DMS 273 (cell line): ENCODE data around the gene PROKR1.
"Not testable (repeated sequence)": the region's sequence is repeated elsewhere in the genome, so short reads cannot be mapped to it uniquely, and the experiment has no call there.

ENCODE experiments used
- DNase-seq: peaks from one replicate; lab custom pipeline; 2025; ENCODE audit not compliant: unreplicated experiment; lab: John Stamatoyannopoulos, UW

The PROKR1 gene

DNA sequence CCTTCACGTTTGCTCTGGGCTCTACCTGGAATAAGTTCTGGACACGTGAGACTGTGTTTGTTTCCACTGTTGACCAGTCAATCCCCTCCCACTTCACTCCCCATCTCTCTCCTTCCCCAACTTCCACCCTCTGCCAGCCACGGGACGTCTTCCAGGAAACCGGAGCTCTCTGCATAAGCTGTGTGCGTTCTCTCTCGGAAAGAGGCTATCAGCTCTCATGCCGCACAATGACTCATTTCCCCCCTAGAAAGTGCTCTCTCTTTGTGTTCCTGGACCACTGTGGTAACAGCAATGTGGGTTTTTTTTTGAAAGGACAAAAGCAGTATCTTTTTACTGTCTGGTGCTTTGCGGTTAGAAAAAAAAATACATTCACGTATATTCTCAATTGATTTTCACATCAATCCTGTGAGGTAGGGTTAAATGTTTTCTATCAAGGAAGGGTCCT is 10.2 kb downstream of the PROKR1 start:
- DNase-seq = peak; percentile 23

DNA sequence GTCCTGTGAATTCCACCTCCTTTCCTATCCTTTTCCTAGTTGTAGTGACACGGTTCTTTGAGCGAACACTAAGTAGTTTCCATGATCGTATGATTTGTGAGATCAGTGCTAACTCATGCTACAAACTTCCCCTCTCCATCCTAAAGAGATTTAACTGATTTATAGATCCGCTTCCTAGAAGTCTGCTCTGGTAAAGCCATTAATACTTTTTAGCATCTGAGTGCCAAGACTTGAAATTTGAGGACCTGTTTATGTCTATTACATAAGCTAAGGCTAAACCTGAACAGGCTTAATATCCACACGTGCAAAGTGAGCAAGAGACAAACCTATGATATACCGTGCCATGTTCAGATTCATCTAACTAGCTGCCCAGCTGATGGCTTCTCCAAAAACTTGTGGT is 14.9 kb downstream of the PROKR1 start:
- DNase-seq = no peak

DNA sequence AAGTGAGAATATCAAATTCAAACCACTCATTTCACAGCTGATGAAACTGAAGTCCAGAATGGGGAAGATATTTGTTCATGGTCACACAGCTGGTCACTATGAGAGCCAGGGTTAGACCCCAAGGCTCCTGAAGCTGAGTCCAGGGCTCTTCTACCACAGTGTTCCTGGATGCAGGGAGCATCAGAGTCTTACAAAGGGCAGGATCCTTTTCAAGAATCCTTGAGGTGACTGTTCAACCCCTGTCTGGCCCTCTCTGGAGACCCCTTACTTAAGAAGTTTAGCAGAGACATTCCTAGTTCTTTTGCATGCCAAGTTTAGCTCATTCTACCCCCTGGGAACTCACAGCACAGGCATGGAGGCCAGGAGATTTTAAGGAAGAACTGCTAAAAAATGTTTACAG is 15.7 kb downstream of the PROKR1 start:
- DNase-seq = no peak

DNA sequence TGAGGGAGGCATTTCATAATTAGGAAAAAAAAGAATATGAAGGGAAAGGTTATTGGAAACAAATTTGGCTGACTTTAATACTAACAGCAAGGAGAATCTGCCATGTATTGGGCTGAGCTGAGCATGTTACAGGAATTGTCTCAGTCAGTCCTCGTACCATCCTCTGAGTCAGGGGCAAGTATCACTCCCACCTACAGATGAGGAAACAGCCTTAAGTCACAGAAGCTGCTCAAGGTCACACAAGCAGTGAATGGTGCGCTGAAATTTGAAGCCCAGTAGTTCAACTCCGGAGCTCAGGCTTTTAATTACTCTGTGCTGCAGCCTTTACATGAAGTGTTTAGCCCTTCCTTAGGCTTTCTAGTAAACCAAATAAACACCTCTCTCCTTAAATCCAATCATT is 17.3 kb downstream of the PROKR1 start:
- no peak for DNase-seq

DNA sequence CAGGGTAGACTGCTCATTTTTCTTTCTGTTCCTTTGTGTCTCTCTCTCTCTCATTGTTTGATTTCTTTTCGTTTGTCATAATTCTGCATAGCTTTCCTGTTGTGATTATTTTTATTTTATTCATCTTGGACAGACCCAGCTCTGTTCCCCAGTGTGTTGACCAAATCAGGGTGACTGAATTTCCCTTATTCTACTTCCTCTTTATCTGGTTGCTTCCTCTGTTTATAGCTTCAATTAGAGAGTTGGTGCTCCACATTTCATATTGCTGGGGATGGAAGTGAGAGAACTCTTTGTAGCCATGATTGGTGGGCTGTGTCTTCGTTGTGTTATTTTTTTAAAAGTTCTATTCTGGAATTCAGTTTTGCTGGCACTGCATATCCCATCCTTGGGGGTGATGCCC is 19.1 kb downstream of the PROKR1 start:
- DNase-seq = no peak

DNA sequence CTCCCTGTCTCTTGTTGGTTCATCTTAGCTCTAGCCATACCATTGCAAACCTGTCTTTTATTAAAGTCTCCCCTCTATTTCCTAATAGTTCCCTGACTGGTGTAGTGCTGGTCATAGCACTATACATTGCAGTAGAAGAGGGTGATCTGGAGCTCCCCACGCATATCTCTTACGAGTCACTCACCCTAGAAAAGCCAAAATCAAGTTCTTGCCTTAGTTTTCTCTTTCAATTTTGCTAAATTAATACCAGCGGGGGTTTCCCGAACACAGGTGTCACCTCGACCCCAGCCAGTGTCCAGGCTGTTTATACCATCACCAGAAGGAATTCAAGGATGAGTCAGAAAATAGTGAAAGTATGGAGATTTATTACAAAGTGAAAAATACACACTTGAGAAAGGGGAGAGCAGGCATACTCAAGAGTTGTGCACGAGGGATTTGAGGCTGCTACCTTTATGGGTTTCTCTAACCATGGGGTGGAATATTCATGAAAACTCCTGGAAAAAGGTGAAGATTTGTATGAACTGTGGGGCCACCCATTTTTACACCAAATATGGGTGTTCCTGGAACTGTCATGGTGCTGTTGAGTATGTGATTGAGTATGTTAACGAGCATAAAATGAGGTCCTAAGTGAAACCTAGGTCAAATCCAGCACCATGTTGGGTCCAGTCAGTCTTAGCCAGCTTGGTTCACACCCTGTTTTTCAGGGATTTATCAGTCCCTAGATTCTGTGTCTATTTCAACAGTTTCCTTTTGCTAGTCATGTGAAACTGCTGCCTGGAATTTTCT is 20.2 kb downstream of the PROKR1 start:
- DNase-seq = no peak

DNA sequence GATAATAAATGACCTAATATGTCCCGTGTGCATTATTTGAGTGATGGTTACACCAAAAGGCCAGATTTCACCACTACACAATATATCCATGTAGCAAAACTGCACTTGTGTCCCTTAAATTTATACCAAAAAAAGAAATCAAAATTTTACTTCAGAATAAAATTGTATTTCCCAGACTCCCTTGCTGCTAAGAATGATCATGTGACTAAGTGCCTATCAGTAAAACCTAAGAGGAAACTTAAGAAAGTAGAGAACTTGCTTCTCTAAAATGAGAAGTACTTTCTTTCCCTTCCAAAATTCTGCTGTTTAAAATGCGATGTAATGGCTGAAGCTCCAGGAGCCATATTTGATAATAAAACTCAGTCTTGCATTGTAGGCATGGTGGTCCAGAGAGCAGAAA is 24.0 kb downstream of the PROKR1 start:
- DNase-seq = no peak

DNA sequence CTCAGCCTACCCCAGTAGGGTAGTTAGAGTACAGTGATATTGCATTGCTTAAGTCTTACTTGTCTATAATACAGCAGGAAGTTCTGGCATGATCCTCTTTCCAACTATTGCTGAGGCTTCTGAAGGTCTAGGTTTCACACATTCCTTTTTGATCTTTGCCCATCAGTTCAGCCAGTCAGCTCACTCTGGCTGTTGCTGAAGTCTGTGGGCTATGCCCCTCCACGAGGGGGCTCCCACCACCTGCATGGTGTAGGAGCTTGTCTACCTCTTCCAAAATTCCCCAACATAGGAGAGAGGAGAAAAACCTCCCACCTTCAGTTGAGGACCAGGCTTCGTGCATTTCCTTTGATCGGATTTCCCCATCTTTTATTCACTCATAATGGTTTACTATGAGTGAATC is 26.3 kb downstream of the PROKR1 start:
- DNase-seq = no peak

DNA sequence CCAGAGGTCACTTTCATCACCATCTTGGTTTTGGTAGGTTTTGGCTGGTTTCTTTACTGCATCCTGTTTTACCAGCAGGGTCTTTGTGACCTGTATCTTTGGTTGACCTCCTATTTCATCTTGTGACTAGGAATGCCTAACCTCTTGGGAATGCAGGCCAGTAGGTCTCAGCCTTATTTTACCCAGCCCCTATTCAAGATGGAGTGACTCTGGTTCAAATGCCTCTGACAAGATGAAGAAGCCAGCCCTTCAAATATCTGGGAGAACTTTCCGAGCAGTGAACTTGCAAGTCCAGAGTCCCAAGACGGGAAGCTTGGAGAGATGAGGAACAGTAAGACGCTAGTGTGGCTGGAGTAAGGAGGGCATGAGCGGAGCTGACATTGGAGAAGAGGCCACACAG is 28.6 kb downstream of the PROKR1 start:
- no peak for DNase-seq

DNA sequence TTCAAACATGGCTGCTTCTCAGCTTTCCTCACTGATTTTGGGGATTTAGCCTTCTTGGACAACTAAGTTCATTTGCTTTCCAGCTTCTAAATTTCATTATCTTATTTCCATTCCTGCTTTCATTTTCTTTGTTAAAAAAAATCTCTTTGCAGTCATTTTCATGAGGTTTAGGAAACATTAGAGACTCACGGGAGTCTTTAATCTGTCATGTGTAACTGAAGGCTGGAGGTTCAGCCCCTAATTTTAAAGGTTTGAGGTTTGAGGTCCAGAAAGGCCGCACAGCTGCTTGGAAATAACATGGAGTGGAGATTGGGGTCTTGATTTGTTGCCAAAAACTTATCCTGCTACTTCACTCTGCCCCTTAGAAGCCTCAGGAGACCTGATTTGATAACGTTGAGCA is 30.3 kb downstream of the PROKR1 start:
- DNase-seq = no peak

DNA sequence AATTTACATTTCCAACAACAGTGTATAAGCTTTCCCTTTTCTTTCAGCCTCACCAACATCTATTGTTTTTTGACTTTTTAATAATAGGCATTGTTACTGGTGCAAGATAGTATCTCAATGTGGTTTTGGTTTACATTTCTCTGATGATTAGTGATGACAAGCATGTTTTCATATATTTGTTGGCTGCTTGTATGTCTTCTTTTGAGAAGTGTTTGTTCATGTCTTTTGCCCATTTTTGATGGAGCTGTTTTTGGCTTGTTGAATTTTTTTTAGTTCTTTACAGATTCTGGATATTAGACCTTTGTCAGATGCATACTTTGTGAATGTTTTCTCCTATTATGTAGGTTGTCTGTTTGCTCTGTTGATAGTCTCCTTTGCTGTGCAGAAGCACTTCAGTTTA is 32.1 kb downstream of the PROKR1 start:
- no peak for DNase-seq

DNA sequence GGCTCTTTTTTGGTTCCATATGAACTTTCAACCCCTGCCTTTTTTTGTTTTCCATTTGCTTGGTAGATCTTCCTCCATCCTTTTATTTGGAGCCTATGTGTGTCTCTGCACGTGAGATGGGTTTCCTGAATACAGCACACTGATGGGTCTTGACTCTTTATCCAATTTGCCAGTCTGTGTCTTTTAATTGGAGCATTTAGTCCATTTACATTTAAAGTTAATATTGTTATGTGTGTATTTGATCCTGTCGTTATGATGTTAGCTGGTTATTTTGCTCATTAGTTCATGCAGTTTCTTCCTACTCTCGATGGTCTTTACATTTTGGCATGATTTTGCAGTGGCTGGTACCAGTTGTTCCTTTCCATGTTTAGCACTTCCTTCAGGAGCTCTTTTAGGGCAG is 34.5 kb downstream of the PROKR1 start:
- not testable (repeated sequence) for DNase-seq

DNA sequence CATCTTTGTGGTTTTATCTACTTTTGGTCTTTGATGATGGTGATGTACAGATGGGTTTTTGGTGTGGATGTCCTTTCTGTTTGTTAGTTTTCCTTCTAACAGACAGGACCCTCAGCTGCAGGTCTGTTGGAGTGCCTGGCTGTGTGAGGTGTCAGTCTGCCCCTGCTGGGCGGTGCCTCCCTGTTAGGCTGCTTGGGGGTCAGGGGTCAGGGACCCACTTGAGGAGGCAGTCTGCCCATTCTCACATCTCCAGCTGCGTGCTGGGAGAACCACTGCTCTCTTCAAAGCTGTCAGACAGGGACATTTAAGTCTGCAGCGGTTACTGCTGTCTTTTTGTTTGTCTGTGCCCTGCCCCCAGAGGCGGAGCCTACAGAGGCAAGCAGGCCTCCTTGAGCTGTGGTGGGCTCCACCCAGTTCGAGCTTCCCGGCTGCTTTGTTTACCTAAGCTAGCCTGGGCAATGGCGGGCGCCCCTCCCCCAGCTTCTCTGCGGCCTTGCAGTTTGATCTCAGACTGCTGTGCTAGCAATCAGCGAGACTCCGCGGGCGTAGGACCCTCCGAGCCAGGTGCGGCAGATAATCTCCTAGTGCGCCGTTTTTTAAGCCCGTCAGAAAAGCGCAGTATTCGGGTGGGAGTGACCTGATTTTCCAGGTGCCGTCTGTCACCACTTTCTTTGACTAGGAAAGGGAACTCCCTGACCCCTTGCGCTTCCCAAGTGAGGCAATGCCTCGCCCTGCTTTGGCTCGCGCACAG is 36.0 kb downstream of the PROKR1 start:
- not testable (repeated sequence) for DNase-seq

DNA sequence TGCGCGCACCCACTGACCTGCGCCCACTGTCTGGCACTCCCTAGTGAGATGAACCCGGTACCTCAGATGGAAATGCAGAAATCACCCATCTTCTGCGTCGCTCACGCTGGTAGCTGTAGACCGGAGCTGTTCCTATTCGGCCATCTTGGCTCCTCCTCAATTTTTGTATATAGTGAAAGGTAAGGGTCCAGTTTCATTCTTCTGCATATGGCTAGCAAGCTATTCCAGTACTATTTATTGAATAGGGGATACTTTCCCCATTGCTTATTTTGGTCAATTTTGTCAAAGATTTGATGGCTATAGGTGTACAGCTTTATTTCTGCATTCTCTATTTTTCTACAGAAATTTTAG is 36.5 kb downstream of the PROKR1 start:
- not testable (repeated sequence) for DNase-seq

DNA sequence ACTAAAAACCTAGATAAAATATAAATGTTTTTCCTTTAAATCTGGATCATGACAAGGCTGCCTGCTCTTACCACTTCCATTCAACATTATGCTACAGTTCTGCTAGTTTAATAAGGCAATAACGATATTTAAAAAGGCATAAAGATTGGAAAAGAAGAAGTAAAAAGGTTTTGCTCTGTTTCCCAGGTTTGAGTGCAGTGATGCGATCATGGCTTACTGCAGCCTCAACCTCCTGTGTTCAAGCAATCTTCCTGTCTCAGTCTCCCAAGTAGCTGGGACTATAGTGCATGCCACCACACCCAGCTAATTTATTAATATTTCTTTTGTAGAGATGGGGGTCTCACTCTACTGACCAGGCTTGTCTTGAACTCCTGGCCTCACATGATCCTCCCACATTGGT is 40.8 kb downstream of the PROKR1 start:
- DNase-seq = no peak

DNA sequence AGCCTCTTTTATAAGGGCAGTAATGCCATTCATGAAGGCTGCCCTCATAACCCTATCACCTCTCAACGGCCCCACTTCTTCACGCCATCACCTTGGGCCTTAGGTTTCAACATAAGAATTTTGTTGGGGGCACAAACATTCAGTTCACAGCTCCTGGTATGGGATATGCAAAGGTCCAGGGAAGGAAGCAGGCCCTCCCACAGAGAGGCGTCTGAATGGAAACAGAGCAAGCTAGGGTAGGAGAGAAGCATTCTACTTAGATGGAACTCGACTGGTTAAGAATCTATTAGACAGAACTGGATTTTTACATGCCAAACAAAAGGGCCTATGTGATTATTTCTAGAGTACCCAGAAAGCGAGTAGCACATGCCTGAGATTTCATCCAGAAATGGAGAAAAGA is 42.8 kb downstream of the PROKR1 start:
- no peak for DNase-seq

DNA sequence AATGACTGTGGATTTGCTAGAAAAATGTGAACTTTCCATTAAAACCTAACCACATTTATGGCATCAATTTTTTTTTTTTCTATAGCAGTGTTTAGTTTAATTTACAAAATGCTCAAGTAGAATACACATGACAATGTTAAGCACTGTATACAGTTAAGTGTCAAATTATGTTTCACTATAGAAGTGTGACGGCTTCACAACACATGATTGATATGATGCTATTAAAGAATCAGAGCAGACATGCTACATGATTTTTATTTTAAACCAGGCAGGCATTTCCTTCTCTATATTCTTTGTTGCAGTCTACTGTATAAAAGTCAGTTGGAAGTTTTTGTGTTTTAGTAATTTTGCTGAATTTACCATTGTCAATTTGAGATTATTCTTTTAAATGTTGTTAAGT is 43.6 kb downstream of the PROKR1 start:
- no peak for DNase-seq

DNA sequence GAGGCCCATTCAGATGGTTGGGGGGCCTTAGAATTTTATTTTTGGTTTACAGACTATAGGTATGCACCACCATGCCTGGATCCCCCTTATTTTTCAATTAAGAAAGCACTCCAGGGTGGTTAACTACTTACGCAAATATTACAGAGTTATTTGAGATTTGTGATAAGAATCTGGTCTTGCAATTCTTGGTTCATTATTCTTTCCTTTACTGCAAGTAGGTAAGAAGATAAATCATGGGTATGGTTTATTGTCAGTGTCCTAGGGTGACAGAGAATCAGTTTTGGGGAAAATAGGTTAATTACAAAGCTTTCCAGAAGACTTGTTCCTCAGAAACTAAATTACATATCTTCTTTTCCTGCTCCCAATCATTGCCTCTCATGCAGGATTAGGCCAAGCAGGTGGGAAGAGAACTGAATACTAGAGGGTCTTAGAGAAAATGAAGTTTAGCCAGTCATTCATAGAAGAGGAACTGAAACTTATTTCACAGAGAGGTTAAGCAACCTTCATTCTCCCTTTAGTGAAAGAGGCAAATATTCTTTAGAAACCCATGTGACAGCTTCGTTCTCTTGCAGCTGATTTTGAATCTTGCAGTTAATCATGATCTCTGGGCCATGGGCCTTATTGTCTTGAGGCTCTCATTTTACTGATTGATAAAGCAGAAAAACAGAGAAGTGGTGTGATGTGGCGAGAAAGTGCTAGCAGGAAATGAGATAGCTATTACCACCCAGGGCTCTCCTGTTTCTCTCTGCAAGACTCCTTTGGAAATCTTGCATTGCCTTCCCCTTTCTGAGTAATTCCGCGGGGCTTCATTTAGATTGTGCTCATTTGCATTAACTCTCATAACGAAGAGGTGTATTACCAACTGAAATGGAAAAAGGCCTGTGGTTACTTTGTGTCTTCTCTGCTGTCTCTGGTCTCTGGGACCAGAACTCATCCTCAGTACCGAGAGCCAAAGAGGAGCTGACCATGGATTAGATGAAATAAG is 46.5 kb downstream of the PROKR1 start:
- no peak for DNase-seq

DNA sequence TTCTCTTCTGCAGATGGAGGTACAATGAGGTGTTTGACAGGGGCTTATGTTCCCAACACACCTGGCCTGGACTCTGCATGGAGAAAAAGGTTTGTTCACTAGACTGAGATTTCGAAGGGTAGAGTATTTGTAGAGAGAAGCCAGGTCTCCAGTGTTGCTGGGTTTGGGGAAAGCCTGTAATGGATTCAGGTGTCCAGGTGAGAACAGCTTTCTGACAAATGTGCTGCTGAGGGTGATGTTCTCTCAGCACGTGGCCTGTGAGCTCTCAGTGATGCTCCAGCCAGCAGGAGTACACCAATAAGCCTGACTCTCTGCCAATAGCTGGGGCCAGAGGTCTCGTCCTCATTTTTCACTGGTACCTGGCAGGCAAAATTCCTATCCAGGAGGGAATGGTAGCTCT is 47.5 kb downstream of the PROKR1 start:
- DNase-seq = no peak

DNA sequence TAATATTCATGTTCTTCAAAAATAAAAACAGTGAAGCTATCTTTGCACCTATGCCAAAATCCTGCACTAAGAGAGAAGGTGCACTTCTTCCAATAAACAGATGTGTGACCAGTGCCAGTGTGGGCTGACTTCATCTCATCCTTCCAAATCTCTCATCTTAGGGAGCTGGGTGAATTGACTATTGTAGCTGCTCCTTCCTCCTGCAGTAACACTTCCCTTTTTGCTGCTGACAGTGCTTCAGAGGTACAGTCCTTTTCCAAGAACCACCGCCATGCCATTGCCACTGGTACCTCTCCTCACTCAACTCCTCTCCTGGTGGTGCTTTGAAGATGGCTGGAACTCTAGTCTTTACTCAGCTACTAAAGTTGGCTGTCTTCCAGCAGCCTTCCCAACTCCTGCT is 49.1 kb downstream of the PROKR1 start:
- peak; percentile 26 for DNase-seq

DNA sequence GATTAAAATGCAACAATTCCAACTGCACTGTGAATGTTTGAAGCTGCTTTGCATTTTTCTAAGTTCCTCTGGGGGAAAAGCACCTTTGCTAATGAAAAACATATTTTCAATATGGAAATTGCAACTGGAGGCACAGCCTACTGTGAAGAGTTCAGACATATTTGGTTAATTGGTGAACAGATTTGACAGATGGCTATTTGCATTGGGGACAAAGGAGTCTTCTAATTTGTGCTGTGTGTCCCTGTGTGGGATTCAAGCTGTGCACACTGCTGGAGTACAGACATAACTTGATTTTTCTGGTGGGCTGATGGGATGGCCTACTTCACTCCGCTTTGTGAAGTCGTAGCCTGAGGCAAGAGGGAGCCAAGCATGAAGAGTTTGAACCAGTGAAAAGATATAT is 50.6 kb downstream of the PROKR1 start:
- peak; percentile 68 for DNase-seq
